GM12892 (cell line): ENCODE data around the gene BOLL.
"Not testable (repeated sequence)": the region's sequence is repeated elsewhere in the genome, so short reads cannot be mapped to it uniquely, and the experiment has no call there.

ENCODE experiments used
- POLR2AphosphoS5 ChIP-seq: IDR thresholded peaks from 2 replicates; pipeline ENCODE4 v1.6.1; 2011; ENCODE audit warnings: low read depth, low read length, control low read depth
- TAF1 ChIP-seq: IDR thresholded peaks from 2 replicates; pipeline ENCODE4 v1.6.1; 2011; ENCODE audit warnings: low read depth, mild to moderate bottlenecking, control low read depth, low read length, borderline replicate concordance

- TF ChIP-seq POLR2AphosphoS5, TAF1: not testable (repeated sequence)
Observed at GRCh38 chr2:197695971-197696370, 89.1 kb downstream of the BOLL start.
